Gastrocnemius medialis (tissue), 4 donors: ENCODE measurements around the gene ADH4.

Experiments used
- CTCF ChIP-seq, 5 experiments: fragments of 450-650 bp in 3 of 5; fragments of 200-600 bp in 2 of 5; sonication (generic) in 2 of 5; IDR thresholded peaks in 4 of 5; conservative IDR thresholded peaks in 1 of 5; 1 replicate in 4 of 5; 2 replicates in 1 of 5; pipeline ENCODE4 v1.5.1; 2016 to 2019; ENCODE audit warnings: antibody characterized with exemption in 5 of 5, mild to moderate bottlenecking in 3 of 5, moderate library complexity in 3 of 5
- POLR2A ChIP-seq, 2 donors: fragments of 450-650 bp; IDR thresholded peaks; one replicate each; pipeline ENCODE4 v1.6.1; 2017; ENCODE audit warnings: antibody characterized with exemption in 2 of 2, mild to moderate bottlenecking in 2 of 2, moderate library complexity in 2 of 2

GRCh38 chr4:99100876-99101275 lies 43.2 kb downstream of the ADH4 start:
- TF ChIP-seq POLR2A (IDR thresholded peaks at IDR 0.05) (no peak), CTCF (IDR thresholded peaks at IDR 0.05 in 4 of 5, conservative IDR thresholded peaks at IDR 0.05 in 1 of 5) (no peak)
